Kidney (tissue), 14 donors: ENCODE measurements around the gene PDE6G. TPM values are rescaled to one million over a fixed set of nuclear protein-coding genes. Genes with fewer than 3 reads are reported as not detected.

Source experiments
- DNase-seq, 5 donors: peaks; one replicate each; pipeline ENCODE4 v3.0.0-alpha.2; 2013 to 2020
- FAIRE-seq: peaks from 2 replicates; lab custom pipeline; 2012; peaks lifted over from hg19 to GRCh38; lab: Jason Lieb, UNC
- H3K27ac ChIP-seq, 2 donors: one replicate each; pipeline ENCODE4 v1.7.0; 2013; ENCODE audit warnings: low read depth in 2 of 2, low read length in 2 of 2, inconsistent platforms in 1 of 2
- H3K27me3 ChIP-seq: one replicate; pipeline ENCODE4 v1.7.1; 2013; ENCODE audit warnings: low read length, inconsistent platforms; ENCODE audit not compliant: control insufficient read depth, insufficient read depth
- H3K36me3 ChIP-seq, 3 donors: one replicate each; pipeline versions ENCODE4 v1.7.0 to v1.7.1; 2013; ENCODE audit warnings: low read length in 3 of 3, control low read depth in 1 of 3, inconsistent platforms in 1 of 3; ENCODE audit not compliant: insufficient read depth in 3 of 3, control insufficient read depth in 2 of 3
- H3K4me1 ChIP-seq, 3 donors: one replicate each; pipeline versions ENCODE4 v1.7.0 to v1.7.1; 2013; ENCODE audit warnings: low read length in 3 of 3, inconsistent platforms in 1 of 3, low read depth in 1 of 3; ENCODE audit not compliant: control insufficient read depth in 2 of 3, insufficient read depth in 2 of 3
- H3K4me3 ChIP-seq, 3 donors: one replicate each; pipeline versions ENCODE4 v1.7.0 to v1.8.1; 2013; ENCODE audit warnings: low read length in 3 of 3, control low read depth in 1 of 3, inconsistent platforms in 1 of 3
- H3K9ac ChIP-seq, 3 donors: one replicate each; pipeline versions ENCODE4 v1.7.0 to v1.7.1; 2013; ENCODE audit warnings: low read length in 3 of 3, control low read depth in 1 of 3, inconsistent platforms in 1 of 3
- H3K9me3 ChIP-seq, 3 donors: one replicate each; pipeline versions ENCODE4 v1.7.0 to v1.7.1; 2013; ENCODE audit warnings: low read length in 3 of 3, control low read depth in 1 of 3, inconsistent platforms in 1 of 3; ENCODE audit not compliant: control insufficient read depth in 2 of 3, insufficient read depth in 1 of 3
- CTCF ChIP-seq: IDR thresholded peaks from 3 replicates; pipeline ENCODE4 v1.5.1; 2012; ENCODE audit warnings: mild to moderate bottlenecking, moderate library complexity, borderline replicate concordance; ENCODE audit not compliant: insufficient read depth; ENCODE audit errors: extremely low read depth
- intact Hi-C: fragments of 100-400 bp; cut with DNase I; formaldehyde crosslinking; loops from one replicate; pipeline ENCODE4 v1.11.1; 2022
- polyA plus RNA-seq: library from polyadenylated mRNA; stranded (reverse); fragments of 350-450 nt; fragmentation: Illumina TruSeq; extraction: RNeasy Lipid Tissue Mini Kit (QIAGEN cat#74804); gene quantifications from one replicate; pipeline ENCODE4 v1.2.3, GENCODE V29; 2014; ENCODE audit warnings: low read depth, low replicate concordance; ENCODE audit not compliant: insufficient read depth
- total RNA-seq: library from RNA; stranded (reverse); fragmentation: NEBNext Ultra II Directional; extraction: Animal tissue kit (Norgen Biotek cat#: 25700); gene quantifications from one replicate; pipeline ENCODE4 v1.2.1, GENCODE V29; 2021
- donor health status: control.
- donor health status: control.
- donor health status: control.
- donor health status: control.
- donor health status: control.
- donor health status: DM: yes; HTN: yes; CAD: no.
- donor health status: Normal renal cell carcinoma (clear cell type).

Gene PDE6G
- total and polyA plus RNA-seq, 2 donors from 2014 or later: 3.2 to 5.4 TPM

- no peak for TF ChIP-seq CTCF
- Histone ChIP-seq H3K4me3 (no peak overlapping the region), H3K36me3 (peaks cover 4 to 46% (median 19%) of the 10 kb centered on the region in 3 donors), H3K9me3 (no peaks in the 10 kb centered on the region), H3K27me3 (no peaks in the 10 kb centered on the region), H3K4me1 (peaks cover 0 to 16% (median 8%) of the 10 kb centered on the region in 3 donors), H3K9ac (no peak overlapping the region), H3K27ac (no peak overlapping the region)
- peak in 1 of 5 donors; percentile 46 for DNase-seq
- intact Hi-C loops: no loop called here
- FAIRE-seq: no peak
Observed at GRCh38 chr17:81616877-81617276, 39.5 kb downstream of the PDE6G start.

GRCh38 chr17:81615401-81615930 lies 40.9 kb downstream of the PDE6G start:
- peaks cover 0 to 6% (median 2%) of the 10 kb centered on the region in 3 donors for H3K4me1 ChIP-seq
- intact Hi-C loops: no loop called here
- peaks cover 0 to 33% (median 13%) of the 10 kb centered on the region in 3 donors for H3K36me3 ChIP-seq
- H3K4me3 ChIP-seq: no peak overlapping the region
- no peak for TF ChIP-seq CTCF
- H3K27me3 ChIP-seq: no peaks in the 10 kb centered on the region
- peak in 1 of 5 donors; percentile 19 for DNase-seq
- no peaks in the 10 kb centered on the region for H3K9me3 ChIP-seq
- no peak overlapping the region for H3K27ac ChIP-seq
- no peak overlapping the region for H3K9ac ChIP-seq
- no peak for FAIRE-seq

GRCh38 chr17:81612172-81612970 lies 44.0 kb downstream of the PDE6G start:
- DNase-seq: peak in 1 of 5 donors; percentile 19
- TF ChIP-seq CTCF: no peak
- H3K4me3 ChIP-seq: no peak overlapping the region
- peaks cover 2 to 51% (median 31%) of the 10 kb centered on the region in 3 donors for H3K36me3 ChIP-seq
- peaks cover 0 to 6% (median 2%) of the 10 kb centered on the region in 3 donors for H3K4me1 ChIP-seq
- no peaks in the 10 kb centered on the region for H3K27me3 ChIP-seq
- no peak overlapping the region for H3K27ac ChIP-seq
- FAIRE-seq: no peak
- intact Hi-C loops: no loop called here
- no peaks in the 10 kb centered on the region for H3K9me3 ChIP-seq
- no peak overlapping the region for H3K9ac ChIP-seq
